Measurements from ENCODE around the gene LRRC2.

The LRRC2 gene

GRCh38 chr3:46471371-46471914, 94.7 kb downstream of the LRRC2 start:
- DNase-seq = peak; percentile 18

GRCh38 chr3:46470831-46471230, 95.3 kb downstream of the LRRC2 start:
- peak; percentile 22 for DNase-seq

GRCh38 chr3:46469680-46470357, 96.3 kb downstream of the LRRC2 start:
- DNase-seq = peak; percentile 28

GRCh38 chr3:46468753-46469600, 97.1 kb downstream of the LRRC2 start:
- peak; percentile 23 for DNase-seq

GRCh38 chr3:46467562-46467961, 98.5 kb downstream of the LRRC2 start:
- DNase-seq = peak; percentile 23

- peak; percentile 56 for DNase-seq
Measured at GRCh38 chr3:46466871-46467403, 99.2 kb downstream of the LRRC2 start.

- DNase-seq = peak; percentile 40
Measured at GRCh38 chr3:46466273-46466672, 99.8 kb downstream of the LRRC2 start.

All from islet precursor cell (in vitro differentiated cells).